ENCODE data around the gene NOS3. TPM values are rescaled to one million over a fixed set of nuclear protein-coding genes. Genes with fewer than 3 reads are reported as not detected.

The NOS3 gene
- polyA plus RNA-seq, 3 donors, result 0.26 to 0.72 (median 0.39) TPM

- Histone ChIP-seq H3K9ac (ENCODE audit: insufficient read depth, low read length, poor library complexity, severe bottlenecking) (no peak overlapping the region), H4K20me1 (ENCODE audit: insufficient read depth, low read length) (no peaks in the 10 kb centered on the region), H3K36me3 (replicated peaks in 1 of 2; ENCODE audit: control insufficient read depth in 1 of 2, insufficient read depth in 2 of 2, low read length in 2 of 2) (no peaks in the 10 kb centered on the region), H3K4me3 (replicated peaks in 1 of 3; ENCODE audit: low read depth in 2 of 3, low read length in 3 of 3) (no peak overlapping the region), H2AFZ (ENCODE audit: insufficient read depth, low read depth, low read length, poor library complexity, severe bottlenecking) (no peak overlapping the region), H3K9me3 (replicated peaks in 1 of 2; ENCODE audit: control insufficient read depth in 1 of 2, insufficient read depth in 1 of 2, low read length in 2 of 2) (no peaks in the 10 kb centered on the region), H3K79me2 (ENCODE audit: insufficient read depth, low read length) (no peaks in the 10 kb centered on the region), H3K4me1 (ENCODE audit: control insufficient read depth in 1 of 2, insufficient read depth in 2 of 2, low read length in 2 of 2) (no peaks in the 10 kb centered on the region), H3K27ac (ENCODE audit: low read depth in 1 of 2, low read length in 2 of 2) (no peak overlapping the region), H3K4me2 (replicated peaks; ENCODE audit: extremely low read depth, low read length, poor library complexity, severe bottlenecking) (no peak overlapping the region), H3K27me3 (ENCODE audit: control insufficient read depth in 2 of 2, insufficient read depth in 2 of 2, low read length in 2 of 2) (peaks cover 2 to 48% of the 10 kb centered on the region in 2 donors)
- Mint-ChIP-seq H3K4me3 (peak overlapping the region in 1 of 2 donors; percentile 28), H3K27me3 (ENCODE audit: low read depth in 3 of 3) (peaks cover 42 to 62% (median 46%) of the 10 kb centered on the region in 3 donors), H3K9me3 (peaks cover 0 to 13% (median 2%) of the 10 kb centered on the region in 7 donors), H3K27ac (no peak overlapping the region), H3K36me3 (peaks cover 0 to 7% of the 10 kb centered on the region in 2 donors), H3K4me1 (peaks cover 5% of the 10 kb centered on the region)
- TF ChIP-seq, protein P1, sequence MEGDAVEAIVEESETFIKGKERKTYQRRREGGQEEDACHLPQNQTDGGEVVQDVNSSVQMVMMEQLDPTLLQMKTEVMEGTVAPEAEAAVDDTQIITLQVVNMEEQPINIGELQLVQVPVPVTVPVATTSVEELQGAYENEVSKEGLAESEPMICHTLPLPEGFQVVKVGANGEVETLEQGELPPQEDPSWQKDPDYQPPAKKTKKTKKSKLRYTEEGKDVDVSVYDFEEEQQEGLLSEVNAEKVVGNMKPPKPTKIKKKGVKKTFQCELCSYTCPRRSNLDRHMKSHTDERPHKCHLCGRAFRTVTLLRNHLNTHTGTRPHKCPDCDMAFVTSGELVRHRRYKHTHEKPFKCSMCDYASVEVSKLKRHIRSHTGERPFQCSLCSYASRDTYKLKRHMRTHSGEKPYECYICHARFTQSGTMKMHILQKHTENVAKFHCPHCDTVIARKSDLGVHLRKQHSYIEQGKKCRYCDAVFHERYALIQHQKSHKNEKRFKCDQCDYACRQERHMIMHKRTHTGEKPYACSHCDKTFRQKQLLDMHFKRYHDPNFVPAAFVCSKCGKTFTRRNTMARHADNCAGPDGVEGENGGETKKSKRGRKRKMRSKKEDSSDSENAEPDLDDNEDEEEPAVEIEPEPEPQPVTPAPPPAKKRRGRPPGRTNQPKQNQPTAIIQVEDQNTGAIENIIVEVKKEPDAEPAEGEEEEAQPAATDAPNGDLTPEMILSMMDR (IDR thresholded peaks at IDR 0.05), result no peak
- 77% methylated on average over 17 of the region's 21 CpGs for WGBS (ENCODE audit: insufficient coverage)
- no peak for DNase-seq
- intact Hi-C loops (cut with micrococcal nuclease), result no loop called here
These were observed 35.8 kb upstream of the NOS3 start for GRCh38 chr7:150954986-150955518.

GRCh38 chr7:150955519-150956394 is 35.1 kb upstream of the NOS3 start:
- Histone ChIP-seq H2AFZ (ENCODE audit: insufficient read depth, low read depth, low read length, poor library complexity, severe bottlenecking) (no peak overlapping the region), H3K36me3 (replicated peaks in 1 of 2; ENCODE audit: control insufficient read depth in 1 of 2, insufficient read depth in 2 of 2, low read length in 2 of 2) (no peaks in the 10 kb centered on the region), H3K27me3 (ENCODE audit: control insufficient read depth in 2 of 2, insufficient read depth in 2 of 2, low read length in 2 of 2) (peaks cover 2 to 48% of the 10 kb centered on the region in 2 donors), H3K9me3 (replicated peaks in 1 of 2; ENCODE audit: control insufficient read depth in 1 of 2, insufficient read depth in 1 of 2, low read length in 2 of 2) (no peaks in the 10 kb centered on the region), H3K4me3 (replicated peaks in 1 of 3; ENCODE audit: low read depth in 2 of 3, low read length in 3 of 3) (no peak overlapping the region), H3K9ac (ENCODE audit: insufficient read depth, low read length, poor library complexity, severe bottlenecking) (no peak overlapping the region), H4K20me1 (ENCODE audit: insufficient read depth, low read length) (no peaks in the 10 kb centered on the region), H3K4me2 (replicated peaks; ENCODE audit: extremely low read depth, low read length, poor library complexity, severe bottlenecking) (no peak overlapping the region), H3K27ac (ENCODE audit: low read depth in 1 of 2, low read length in 2 of 2) (no peak overlapping the region), H3K4me1 (ENCODE audit: control insufficient read depth in 1 of 2, insufficient read depth in 2 of 2, low read length in 2 of 2) (no peaks in the 10 kb centered on the region), H3K79me2 (ENCODE audit: insufficient read depth, low read length) (no peaks in the 10 kb centered on the region)
- TF ChIP-seq, protein P1 (IDR thresholded peaks at IDR 0.05), result no peak
- WGBS (ENCODE audit: insufficient coverage), result 18% methylated on average over 25 of the region's 38 CpGs
- Mint-ChIP-seq H3K9me3 (peaks cover 0 to 13% (median 2%) of the 10 kb centered on the region in 7 donors), H3K4me3 (peak overlapping the region in 1 of 2 donors; percentile 36), H3K27ac (peak overlapping the region in 1 of 7 donors; percentile 31), H3K27me3 (ENCODE audit: low read depth in 3 of 3) (peaks cover 45 to 63% (median 46%) of the 10 kb centered on the region in 3 donors), H3K4me1 (peaks cover 5% of the 10 kb centered on the region), H3K36me3 (peaks cover 0 to 7% of the 10 kb centered on the region in 2 donors)
- no peak for DNase-seq
- intact Hi-C loops (cut with micrococcal nuclease), result no loop called here

Data from CD14-positive monocyte (primary cell).